Stimulated activated CD4-positive, alpha-beta T cell treated with anti-CD3 and anti-CD28 coated beads, Interleukin-4, amount 100 ng/mL, for 48 hours (primary cell): ENCODE measurements around the gene CRISPLD2.

Experiments used
- DNase-seq, 2 donors: peaks; one replicate each; pipeline ENCODE4 v3.0.0-alpha.2; 2020; ENCODE audit warnings: low read depth in 2 of 2

Gene CRISPLD2

DNA sequence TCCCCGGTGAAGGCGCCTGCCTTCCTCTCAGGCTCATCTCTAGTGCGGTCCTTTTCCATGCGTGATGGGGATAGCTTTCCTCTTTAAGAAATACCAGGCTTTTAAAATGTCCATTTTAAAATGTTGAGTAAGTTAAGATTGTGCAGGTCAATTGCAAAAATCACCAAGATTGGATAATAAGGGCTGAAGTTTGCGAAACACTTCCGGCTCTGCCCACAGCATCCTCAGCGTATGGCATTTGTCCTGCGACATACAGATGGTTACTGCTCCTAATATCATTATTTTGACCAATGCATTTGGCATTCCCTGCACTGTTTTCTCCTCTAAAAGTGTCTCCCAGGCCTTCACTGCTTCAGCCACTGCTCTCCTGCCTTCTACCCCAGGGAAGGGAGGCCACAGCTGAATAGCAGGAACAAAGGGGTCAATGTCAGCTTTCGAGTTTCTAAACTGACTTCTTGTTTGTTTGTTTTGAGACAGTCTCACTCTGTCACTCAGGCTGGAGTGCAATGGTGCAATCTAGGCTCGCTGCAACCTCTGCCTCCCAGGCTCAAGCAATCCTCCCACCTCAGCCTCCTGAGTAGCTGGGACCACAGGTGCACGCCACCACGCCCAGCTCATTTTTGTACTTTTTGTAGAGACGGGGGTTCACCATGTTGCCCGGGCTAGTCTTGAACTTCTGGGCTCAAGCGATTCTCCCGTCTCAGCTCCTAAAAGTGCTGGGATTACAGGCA is 91.9 kb downstream of the CRISPLD2 start:
- no peak for DNase-seq

DNA sequence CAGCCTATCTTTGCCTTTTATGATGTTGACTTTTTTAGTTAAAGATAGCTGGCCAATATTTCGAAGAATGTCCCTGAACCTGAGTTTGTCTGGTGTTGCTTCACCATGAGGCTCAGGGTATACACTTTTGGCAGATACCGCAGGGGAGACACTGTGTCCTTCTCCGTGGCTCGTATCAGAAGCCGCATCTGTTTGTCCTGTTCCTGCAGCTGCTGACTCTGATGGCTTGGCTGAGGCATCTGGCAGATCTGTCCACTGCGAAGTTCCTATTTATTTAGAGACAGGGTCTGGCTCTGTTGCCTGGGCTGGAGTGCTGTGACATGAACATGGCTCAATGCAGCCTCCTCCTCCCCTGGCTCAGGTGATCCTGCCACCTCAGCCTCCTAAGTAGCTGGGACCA is 93.5 kb downstream of the CRISPLD2 start:
- DNase-seq, result no peak

DNA sequence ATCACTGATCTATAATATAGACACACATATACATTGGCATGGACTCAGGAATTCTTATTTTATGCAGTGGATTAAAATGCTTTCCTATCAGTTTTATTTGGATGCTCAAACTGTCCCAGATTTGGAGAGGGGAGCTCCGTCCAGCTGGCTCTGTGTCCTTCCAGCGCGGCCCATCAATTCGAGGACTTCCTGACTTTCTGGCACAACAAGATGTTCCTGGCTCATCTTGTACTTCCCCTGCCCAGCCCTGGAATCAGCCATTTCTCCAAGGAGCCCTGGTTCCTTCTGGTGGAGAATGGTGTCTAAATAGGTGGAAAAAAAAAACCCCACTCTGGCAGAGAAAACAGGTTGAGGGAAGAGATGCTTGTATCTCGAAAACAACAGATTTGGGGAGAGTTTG is 94.5 kb downstream of the CRISPLD2 start:
- DNase-seq, result no peak

GRCh38 chr16:84916178-84916577 is 96.4 kb downstream of the CRISPLD2 start:
- DNase-seq, result no peak

DNA sequence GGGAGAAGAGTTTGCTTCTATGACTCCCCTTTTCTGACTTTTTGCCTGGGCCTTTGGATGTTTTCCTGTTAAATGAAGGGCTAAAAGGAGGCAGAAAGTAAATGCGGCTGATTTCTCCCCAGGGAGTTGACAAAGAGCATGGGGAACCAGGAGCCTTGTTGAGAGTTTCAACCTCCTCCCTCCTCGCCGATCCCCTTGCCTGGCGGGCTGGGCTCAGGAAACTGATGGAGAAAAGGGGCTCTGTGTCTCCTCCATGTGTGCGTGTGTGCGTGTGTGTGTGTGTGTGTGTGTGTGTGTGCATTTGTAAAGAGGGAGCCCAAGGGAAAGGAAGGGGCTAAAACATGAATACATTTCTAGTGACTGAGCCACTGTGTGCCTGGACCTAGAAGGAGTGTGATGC is 97.1 kb downstream of the CRISPLD2 start:
- DNase-seq, result no peak

- DNase-seq, result no peak
These were observed 97.7 kb downstream of the CRISPLD2 start for GRCh38 chr16:84917492-84917891.

GRCh38 chr16:84918006-84918909 is 98.5 kb downstream of the CRISPLD2 start:
- no peak for DNase-seq

- no peak for DNase-seq
These were observed 99.5 kb downstream of the CRISPLD2 start for GRCh38 chr16:84919269-84919668.

GRCh38 chr16:84919708-84920107 is 99.9 kb downstream of the CRISPLD2 start:
- no peak for DNase-seq

- no peak for DNase-seq
These were observed 100.5 kb downstream of the CRISPLD2 start for GRCh38 chr16:84920333-84920732.

GRCh38 chr16:84922351-84923120 is 102.8 kb downstream of the CRISPLD2 start:
- no peak for DNase-seq

DNA sequence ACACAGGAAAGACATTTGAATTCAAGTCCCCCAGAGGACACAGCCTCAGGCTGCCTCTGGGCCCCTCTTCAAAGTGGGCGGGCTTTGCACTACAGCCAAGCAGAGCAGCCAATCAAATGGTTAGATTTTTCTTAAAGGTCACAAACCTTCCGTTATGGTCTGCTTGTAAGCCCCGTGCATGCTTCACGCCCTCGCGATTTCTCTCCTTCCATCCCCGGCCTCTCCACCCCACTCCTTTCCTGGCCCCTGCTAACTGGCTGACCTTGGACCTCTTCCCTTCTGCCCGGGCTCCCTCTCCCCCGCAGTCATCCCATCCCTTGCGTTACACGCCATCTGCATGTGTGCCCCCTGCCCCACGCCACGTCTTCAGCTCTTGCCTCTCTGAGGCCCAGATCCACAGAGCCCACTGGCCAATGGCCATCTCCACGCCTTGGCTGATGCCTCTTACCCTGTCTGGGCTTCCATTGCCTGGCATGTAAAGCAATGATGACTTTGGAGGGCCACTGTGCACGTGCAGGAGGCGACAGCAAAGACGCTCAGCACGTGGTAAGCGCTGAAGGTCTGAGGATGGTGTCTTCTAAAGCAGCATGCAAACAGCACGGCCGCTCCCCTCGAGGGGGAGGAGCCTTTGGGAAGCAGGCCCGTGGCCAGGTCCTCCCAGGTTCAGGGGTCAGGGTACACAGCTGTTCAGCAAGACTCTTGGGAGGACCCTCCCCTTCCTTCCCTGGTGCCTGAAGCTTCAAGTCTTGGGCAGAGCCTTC is 104.7 kb downstream of the CRISPLD2 start:
- no peak for DNase-seq

GRCh38 chr16:84925092-84925772 is 105.4 kb downstream of the CRISPLD2 start:
- peak; percentile 61 to 75 for DNase-seq

DNA sequence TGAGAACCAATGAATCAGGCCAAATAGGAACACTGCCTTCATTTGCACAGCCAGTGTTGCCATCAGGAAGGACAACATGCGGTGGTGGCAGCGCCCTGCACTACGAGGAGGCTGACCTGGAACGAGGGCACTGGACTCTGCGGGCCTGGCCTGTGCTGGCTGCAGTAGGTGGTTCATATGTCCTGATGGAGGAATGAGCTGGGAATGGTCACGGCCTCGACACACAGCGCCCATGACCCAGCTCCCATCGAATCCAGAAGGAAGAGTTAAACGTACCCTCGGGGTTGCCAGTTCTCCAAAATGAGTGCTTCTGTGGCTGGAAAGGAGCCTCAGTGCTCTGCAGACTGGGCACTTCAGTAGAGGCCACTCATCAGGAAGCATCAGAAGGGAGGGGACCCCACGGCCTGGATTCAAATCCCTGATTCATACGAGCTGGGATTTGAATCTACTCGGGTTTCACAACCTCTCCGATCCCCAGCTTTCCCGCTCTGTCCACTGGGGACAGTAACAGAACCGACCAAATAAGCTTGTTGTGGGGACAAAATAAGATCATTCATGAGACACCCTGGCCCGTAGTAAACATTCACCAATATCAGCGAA is 106.1 kb downstream of the CRISPLD2 start:
- no peak for DNase-seq

DNA sequence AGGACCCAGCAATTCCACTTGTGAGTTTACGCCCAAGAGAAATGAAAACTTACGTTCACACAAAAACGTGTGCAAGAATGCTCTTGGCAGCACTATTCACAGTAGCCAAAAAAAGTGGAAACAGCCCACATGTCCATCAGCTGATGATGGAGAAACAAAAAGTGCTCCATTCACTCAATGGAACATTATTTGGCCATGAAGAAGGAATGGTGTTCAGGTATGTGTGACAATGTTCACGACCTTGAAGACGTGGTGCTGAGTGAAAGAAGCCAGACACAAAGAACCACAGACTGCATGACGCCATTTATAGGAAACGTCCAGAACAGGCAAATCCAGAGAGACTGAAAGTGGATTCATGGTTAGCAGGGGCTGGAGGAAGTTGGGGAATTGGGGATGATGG is 106.7 kb downstream of the CRISPLD2 start:
- no peak for DNase-seq

- no peak for DNase-seq
These were observed 108.1 kb downstream of the CRISPLD2 start for GRCh38 chr16:84927621-84928591.

GRCh38 chr16:84928679-84929420 is 109.1 kb downstream of the CRISPLD2 start:
- no peak for DNase-seq

GRCh38 chr16:84929421-84930297 is 109.9 kb downstream of the CRISPLD2 start:
- no peak for DNase-seq
